ENCODE data around the gene ABR.

DNA sequence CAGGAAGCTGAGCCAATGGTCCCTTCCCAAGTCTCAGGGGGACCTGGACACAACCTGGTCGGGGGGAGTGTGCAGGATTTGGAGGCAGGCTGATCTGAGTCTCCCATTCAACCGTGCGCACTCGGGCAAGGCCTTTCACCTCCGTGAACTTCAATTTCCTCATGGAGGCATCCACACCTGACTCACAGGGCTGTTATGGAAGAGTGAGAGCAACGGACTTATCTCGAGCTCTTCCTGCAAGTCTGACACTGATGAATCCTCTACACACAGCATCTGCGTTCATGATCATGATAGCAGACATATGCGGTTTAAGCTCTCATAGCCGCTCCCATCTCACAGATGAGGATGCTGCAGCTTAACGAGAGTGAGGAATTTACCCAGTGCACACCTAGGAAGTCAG lies 161.2 kb downstream of the ABR start:
- TF ChIP-seq ZNF121 (CRISPR knock-in tag; IDR thresholded peaks at IDR 0.05) = no peak
- no peak for TF ChIP-seq ZNF160 (CRISPR knock-in tag; IDR thresholded peaks at IDR 0.05)
